SK-N-SH (cell line): Measurements from ENCODE around the gene ATP2A2. TPM values are rescaled to one million over a fixed set of nuclear protein-coding genes. Genes with fewer than 3 reads are reported as not detected.
"Not testable (repeated sequence)": the region's sequence is repeated elsewhere in the genome, so short reads cannot be mapped to it uniquely, and the experiment has no call there.

Experiments
- CTCF ChIA-PET: fragments of 300-600, 350-600 bp; formaldehyde crosslinking; extraction: SDS; loops from one replicate; lab custom pipeline; 2021; lab: Yijun Ruan, JAX
- POLR2A ChIA-PET: fragments of 350-600 bp; sonication (Branson Sonifier 250); formaldehyde crosslinking; extraction: SDS; loops from one replicate; lab custom pipeline; 2020; ENCODE audit warnings: antibody characterized with exemption, inconsistent platforms; lab: Yijun Ruan, JAX
- DNase-seq: peaks from one replicate; pipeline ENCODE4 v3.0.0; 2012
- H2AFZ ChIP-seq: fragments of 200-600 bp; sonication (generic); 2 replicates; pipeline ENCODE4 v1.8.1; 2016; ENCODE audit warnings: antibody characterized with exemption, mild to moderate bottlenecking, low read depth
- H3F3A ChIP-seq: fragments of 200-600 bp; sonication (generic); replicated peaks from 2 replicates; pipeline ENCODE3; 2016; ENCODE audit warnings: antibody characterized with exemption, mild to moderate bottlenecking; ENCODE audit not compliant: insufficient read depth
- H3K27ac ChIP-seq, 2 experiments: fragments of 200-500 bp in 1 of 2; fragments of 200-600 bp in 1 of 2; sonication (Bioruptor generic) in 1 of 2; sonication (generic), shearing (Covaris generic) in 1 of 2; 2 replicates each; pipeline versions ENCODE4 v1.5.1 to v1.6.1; 2014 to 2016; ENCODE audit warnings: low read depth in 2 of 2, inconsistent platforms in 1 of 2, low read length in 1 of 2, mild to moderate bottlenecking in 1 of 2, mixed read lengths in 1 of 2
- H3K27me3 ChIP-seq: fragments of 200-600 bp; sonication (generic), shearing (Covaris generic); 2 replicates; pipeline ENCODE4 v1.6.1; 2016; ENCODE audit warnings: mixed run types; ENCODE audit not compliant: insufficient read depth
- H3K36me3 ChIP-seq, 2 experiments: fragments of 200-500 bp in 1 of 2; fragments of 200-600 bp in 1 of 2; sonication (Bioruptor generic) in 1 of 2; sonication (generic) in 1 of 2; replicated peaks in 1 of 2; 2 replicates each; pipeline versions ENCODE3 to v1.5.1; 2014 to 2016; ENCODE audit warnings: low read length in 1 of 2, mild to moderate bottlenecking in 1 of 2; ENCODE audit not compliant: insufficient read depth in 2 of 2, control insufficient read depth in 1 of 2
- H3K4me1 ChIP-seq, 2 experiments: fragments of 200-500 bp in 1 of 2; fragments of 200-600 bp in 1 of 2; sonication (Bioruptor generic) in 1 of 2; sonication (generic), shearing (Covaris generic) in 1 of 2; 2 replicates each; pipeline versions ENCODE4 v1.5.1 to v1.6.1; 2014 to 2016; ENCODE audit warnings: low read depth in 1 of 2, low read length in 1 of 2, mixed run types in 1 of 2; ENCODE audit not compliant: insufficient read depth in 2 of 2, control insufficient read depth in 1 of 2
- H3K4me2 ChIP-seq: fragments of 200-600 bp; sonication (generic), shearing (Covaris generic); 2 replicates; pipeline ENCODE4 v1.6.1; 2017; ENCODE audit warnings: mixed run types
- H3K4me3 ChIP-seq, 2 experiments: fragments of 200-500 bp in 1 of 2; fragments of 200-600 bp in 1 of 2; sonication (Bioruptor generic) in 1 of 2; sonication (generic), shearing (Covaris generic) in 1 of 2; 2 replicates each; pipeline versions ENCODE4 v1.5.1 to v1.8.1; 2014 to 2016; ENCODE audit warnings: low read depth in 2 of 2, inconsistent platforms in 1 of 2, low read length in 1 of 2, mild to moderate bottlenecking in 1 of 2, mixed read lengths in 1 of 2, moderate library complexity in 1 of 2
- H3K79me2 ChIP-seq: fragments of 200-600 bp; sonication (generic); 2 replicates; pipeline ENCODE4 v1.8.1; 2017; ENCODE audit warnings: mild to moderate bottlenecking; ENCODE audit not compliant: insufficient read depth
- H3K9ac ChIP-seq: fragments of 200-600 bp; sonication (generic); 2 replicates; pipeline ENCODE4 v1.6.1; 2017; ENCODE audit warnings: mixed run types
- H3K9me2 ChIP-seq: fragments of 200-600 bp; sonication (generic); 2 replicates; pipeline ENCODE4 v1.6.1; 2017; ENCODE audit warnings: mixed run types
- H3K9me3 ChIP-seq: fragments of 200-600 bp; sonication (generic); 2 replicates; pipeline ENCODE4 v1.6.1; 2017; ENCODE audit warnings: mixed run types, mild to moderate bottlenecking, moderate library complexity
- H4K20me1 ChIP-seq: fragments of 200-600 bp; sonication (generic); 2 replicates; pipeline ENCODE4 v1.6.1; 2017; ENCODE audit warnings: mild to moderate bottlenecking, mixed run types; ENCODE audit not compliant: insufficient read depth
- FOXM1 ChIP-seq: IDR thresholded peaks from 2 replicates; pipeline ENCODE4 v1.4.0; 2012; ENCODE audit warnings: low read depth, mild to moderate bottlenecking
- NRF1 ChIP-seq: IDR thresholded peaks from 2 replicates; pipeline ENCODE4 v1.6.1; 2012; ENCODE audit warnings: low read depth, mild to moderate bottlenecking, low read length
- RAD21 ChIP-seq: IDR thresholded peaks from 2 replicates; pipeline ENCODE4 v1.6.1; 2012; ENCODE audit warnings: mild to moderate bottlenecking, low read length
- SMC3 ChIP-seq: IDR thresholded peaks from 2 replicates; pipeline ENCODE4 v1.6.1; 2012; ENCODE audit warnings: low read depth, low read length, improper control_type of control experiment
- TAF1 ChIP-seq: IDR thresholded peaks from 2 replicates; pipeline ENCODE4 v1.6.1; 2012; ENCODE audit warnings: low read depth, mild to moderate bottlenecking, low read length, moderate library complexity, borderline replicate concordance
- TEAD4 ChIP-seq: IDR thresholded peaks from 2 replicates; pipeline ENCODE4 v1.4.0; 2012; ENCODE audit warnings: mild to moderate bottlenecking, borderline replicate concordance; ENCODE audit not compliant: insufficient read depth
- WGBS: methylation state at CpG from one replicate; pipeline ENCODE4 v1.1.6; 2017; ENCODE audit warnings: low lambda C conversion rate; 5-methylcytosine and 5-hydroxymethylcytosine counted together
- polyA plus RNA-seq, 3 experiments: library from polyadenylated mRNA; depleted of rRNA; stranded (reverse); fragments of >200 nt; gene quantifications; 2 replicates each; pipeline ENCODE4 v1.2.3, GENCODE V29; 2012
- TF ChIP-seq, protein P1 (sequence below): fragments of 200-600 bp; sonication (generic); IDR thresholded peaks from 2 replicates; pipeline ENCODE4 v1.6.1; 2017; ENCODE audit warnings: antibody characterized with exemption, mild to moderate bottlenecking, moderate library complexity
- TF ChIP-seq, protein P2 (sequence below): IDR thresholded peaks from 2 replicates; pipeline ENCODE4 v1.4.0; 2012; ENCODE audit warnings: low read depth

The ATP2A2 gene
- polyA plus RNA-seq, 1 of the 3 experiments (the other 2 are of a cell fraction): 120 TPM

DNA sequence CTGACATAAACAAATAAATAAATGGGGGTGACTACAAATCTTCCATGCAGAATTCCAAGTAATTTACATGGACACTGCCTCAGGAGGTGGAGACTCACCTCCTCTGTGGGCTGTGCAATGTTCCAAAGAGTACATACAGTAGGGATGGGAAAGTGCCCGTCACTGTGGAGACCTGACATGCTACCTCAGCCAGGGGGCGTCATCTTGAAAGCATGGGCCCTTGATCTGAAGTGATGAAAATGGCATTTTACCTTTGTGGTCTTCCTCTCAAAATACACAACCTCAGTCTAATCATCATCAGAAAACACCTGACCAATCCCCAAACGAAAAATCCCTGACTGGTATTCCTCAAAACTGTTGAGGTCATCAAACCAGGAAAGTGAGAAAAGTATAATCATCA, 74.0 kb downstream of the ATP2A2 start:
- WGBS: 65% methylated on average over 3 of the region's 3 CpGs
- peak; percentile 48 for DNase-seq
- POLR2A ChIA-PET: interaction anchor here (0.7 kb wide), 1 partner anchor 262 kb away, joined by 4 read pairs; no protein-coding TSS in a partner anchor

DNA sequence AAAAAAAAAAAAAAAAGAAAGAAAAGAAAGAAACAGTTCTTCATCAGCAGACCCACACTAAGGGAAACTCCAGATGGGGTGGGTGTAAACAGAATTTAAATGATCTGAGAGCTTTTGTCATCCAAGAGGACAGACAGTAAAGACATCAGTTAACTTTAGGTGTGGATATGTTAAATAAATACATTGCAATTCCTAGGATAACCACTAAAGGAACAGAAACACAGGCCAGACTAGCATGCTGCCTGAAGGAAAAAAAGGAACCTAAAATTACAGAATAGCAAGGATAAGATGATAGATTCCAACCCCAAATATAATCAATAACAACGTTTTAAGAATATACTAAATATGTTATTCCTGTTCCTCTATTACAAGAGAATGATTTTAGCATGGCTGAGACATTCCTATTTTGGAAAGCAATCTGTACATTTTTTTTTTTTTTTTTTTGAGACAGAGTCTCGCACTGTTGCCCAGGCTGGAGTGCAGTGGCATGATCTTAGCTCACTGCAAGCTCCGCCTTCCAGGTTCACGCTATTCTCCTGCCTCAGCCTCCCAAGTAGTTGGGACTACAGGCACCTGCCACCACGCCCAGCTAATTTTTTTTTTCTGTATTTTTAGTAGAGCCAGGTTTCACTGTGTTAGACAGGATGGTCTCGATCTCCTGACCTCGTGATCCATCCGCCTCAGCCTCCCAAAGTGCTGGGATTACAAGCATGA, 77.5 kb downstream of the ATP2A2 start:
- H3K79me2 ChIP-seq, H3K4me2 ChIP-seq, H3K27me3 ChIP-seq, H3K9me3 ChIP-seq, H3K4me1 ChIP-seq, H3K9ac ChIP-seq, H3K4me3 ChIP-seq, H2AFZ ChIP-seq, H3K27ac ChIP-seq, DNase-seq, H3K9me2 ChIP-seq, POLR2A ChIA-PET, H3K36me3 ChIP-seq, H4K20me1 ChIP-seq: not testable (repeated sequence)
- TF ChIP-seq, protein P1, sequence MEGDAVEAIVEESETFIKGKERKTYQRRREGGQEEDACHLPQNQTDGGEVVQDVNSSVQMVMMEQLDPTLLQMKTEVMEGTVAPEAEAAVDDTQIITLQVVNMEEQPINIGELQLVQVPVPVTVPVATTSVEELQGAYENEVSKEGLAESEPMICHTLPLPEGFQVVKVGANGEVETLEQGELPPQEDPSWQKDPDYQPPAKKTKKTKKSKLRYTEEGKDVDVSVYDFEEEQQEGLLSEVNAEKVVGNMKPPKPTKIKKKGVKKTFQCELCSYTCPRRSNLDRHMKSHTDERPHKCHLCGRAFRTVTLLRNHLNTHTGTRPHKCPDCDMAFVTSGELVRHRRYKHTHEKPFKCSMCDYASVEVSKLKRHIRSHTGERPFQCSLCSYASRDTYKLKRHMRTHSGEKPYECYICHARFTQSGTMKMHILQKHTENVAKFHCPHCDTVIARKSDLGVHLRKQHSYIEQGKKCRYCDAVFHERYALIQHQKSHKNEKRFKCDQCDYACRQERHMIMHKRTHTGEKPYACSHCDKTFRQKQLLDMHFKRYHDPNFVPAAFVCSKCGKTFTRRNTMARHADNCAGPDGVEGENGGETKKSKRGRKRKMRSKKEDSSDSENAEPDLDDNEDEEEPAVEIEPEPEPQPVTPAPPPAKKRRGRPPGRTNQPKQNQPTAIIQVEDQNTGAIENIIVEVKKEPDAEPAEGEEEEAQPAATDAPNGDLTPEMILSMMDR: peak; percentile 49
- 87% methylated on average over 8 of the region's 8 CpGs for WGBS
- peaks cover 21% of the 10 kb centered on the region for H3F3A ChIP-seq
- CTCF ChIA-PET: interaction anchor here (0.7 to 3.9 kb wide), 5 partner anchors 8 to 73 kb away, joined by 3 to 15 read pairs (median 3); no protein-coding TSS in a partner anchor

More for the DNA sequence above, 74.0 kb downstream of the ATP2A2 start:
- Histone ChIP-seq H2AFZ (no peak overlapping the region), H3K4me2 (no peak overlapping the region), H3K9me2 (no peaks in the 10 kb centered on the region), H4K20me1 (no peaks in the 10 kb centered on the region), H3K36me3 (peaks cover 9 to 13% of the 10 kb centered on the region in 2 experiments), H3K9ac (no peak overlapping the region), H3K4me1 (no peaks in the 10 kb centered on the region), H3K4me3 (no peak overlapping the region; a peak in 1 of 4 replicates), H3K27me3 (no peaks in the 10 kb centered on the region), H3K9me3 (no peaks in the 10 kb centered on the region), H3K27ac (no peak overlapping the region), H3F3A (peaks cover 26% of the 10 kb centered on the region), H3K79me2 (no peaks in the 10 kb centered on the region)
- TF ChIP-seq NRF1 (no peak), RAD21 (peak; percentile 37), FOXM1 (no peak), SMC3 (peak; percentile 16; the same call in 1 of the 2 replicates), TEAD4 (no peak), TAF1 (no peak)
- TF ChIP-seq, protein P2, sequence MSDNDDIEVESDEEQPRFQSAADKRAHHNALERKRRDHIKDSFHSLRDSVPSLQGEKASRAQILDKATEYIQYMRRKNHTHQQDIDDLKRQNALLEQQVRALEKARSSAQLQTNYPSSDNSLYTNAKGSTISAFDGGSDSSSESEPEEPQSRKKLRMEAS: no peak
- TF ChIP-seq, protein P1: peak; percentile 43
- CTCF ChIA-PET: no interaction called here
